Coronary artery (tissue), 2 donors: Measurements from ENCODE around the gene IPO5.

ENCODE experiments used
- DNase-seq: peaks from one replicate; pipeline ENCODE4 v3.0.0-alpha.2; 2017; ENCODE audit warnings: low spot score
- H3K27ac ChIP-seq, 2 donors: fragments of 200-600 bp; sonication (generic); one replicate each; pipeline ENCODE4 v1.5.1; 2016 to 2019
- H3K4me3 ChIP-seq: fragments of 200-600 bp; sonication (generic); 2 replicates; pipeline ENCODE4 v1.5.1; 2016; ENCODE audit warnings: mild to moderate bottlenecking, moderate library complexity
- TF ChIP-seq, protein P1 (sequence below): fragments of 200-600 bp; sonication (generic); IDR thresholded peaks from one replicate; pipeline ENCODE4 v1.5.1; 2019; ENCODE audit warnings: antibody characterized with exemption

IPO5 gene

DNA sequence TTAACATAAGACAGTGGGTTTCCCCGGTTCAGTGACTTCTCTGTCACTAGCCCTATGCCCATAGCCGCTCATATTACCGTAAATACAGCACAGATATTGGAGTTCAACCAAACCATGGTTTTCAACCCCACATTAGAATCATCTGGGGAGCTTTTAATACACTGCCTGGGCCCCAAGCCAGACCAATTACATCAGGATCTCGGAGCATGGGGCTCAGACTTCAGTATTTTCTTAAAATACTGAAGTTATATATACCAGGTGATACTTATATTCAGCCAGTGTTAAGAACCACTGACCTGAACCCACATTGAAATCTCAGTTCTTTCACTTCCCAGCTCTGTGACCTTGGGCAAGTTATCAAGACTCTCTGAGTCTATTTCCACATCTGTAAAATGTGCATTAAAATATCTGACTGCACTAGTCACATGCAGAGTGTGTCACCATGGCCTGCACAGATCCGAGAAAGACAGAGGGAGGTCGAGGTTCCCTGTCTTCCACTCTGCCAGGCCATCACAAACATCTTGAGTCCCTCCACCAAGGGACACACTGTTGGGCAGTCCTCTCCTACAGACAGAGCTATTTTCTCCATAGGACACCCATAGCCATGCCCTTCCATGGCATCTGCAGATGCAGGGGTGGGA is 32.2 kb upstream of the IPO5 start:
- no peak for DNase-seq
- TF ChIP-seq, protein P1, sequence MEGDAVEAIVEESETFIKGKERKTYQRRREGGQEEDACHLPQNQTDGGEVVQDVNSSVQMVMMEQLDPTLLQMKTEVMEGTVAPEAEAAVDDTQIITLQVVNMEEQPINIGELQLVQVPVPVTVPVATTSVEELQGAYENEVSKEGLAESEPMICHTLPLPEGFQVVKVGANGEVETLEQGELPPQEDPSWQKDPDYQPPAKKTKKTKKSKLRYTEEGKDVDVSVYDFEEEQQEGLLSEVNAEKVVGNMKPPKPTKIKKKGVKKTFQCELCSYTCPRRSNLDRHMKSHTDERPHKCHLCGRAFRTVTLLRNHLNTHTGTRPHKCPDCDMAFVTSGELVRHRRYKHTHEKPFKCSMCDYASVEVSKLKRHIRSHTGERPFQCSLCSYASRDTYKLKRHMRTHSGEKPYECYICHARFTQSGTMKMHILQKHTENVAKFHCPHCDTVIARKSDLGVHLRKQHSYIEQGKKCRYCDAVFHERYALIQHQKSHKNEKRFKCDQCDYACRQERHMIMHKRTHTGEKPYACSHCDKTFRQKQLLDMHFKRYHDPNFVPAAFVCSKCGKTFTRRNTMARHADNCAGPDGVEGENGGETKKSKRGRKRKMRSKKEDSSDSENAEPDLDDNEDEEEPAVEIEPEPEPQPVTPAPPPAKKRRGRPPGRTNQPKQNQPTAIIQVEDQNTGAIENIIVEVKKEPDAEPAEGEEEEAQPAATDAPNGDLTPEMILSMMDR: no peak
- Histone ChIP-seq H3K27ac (no peak overlapping the region), H3K4me3 (no peak overlapping the region)

DNA sequence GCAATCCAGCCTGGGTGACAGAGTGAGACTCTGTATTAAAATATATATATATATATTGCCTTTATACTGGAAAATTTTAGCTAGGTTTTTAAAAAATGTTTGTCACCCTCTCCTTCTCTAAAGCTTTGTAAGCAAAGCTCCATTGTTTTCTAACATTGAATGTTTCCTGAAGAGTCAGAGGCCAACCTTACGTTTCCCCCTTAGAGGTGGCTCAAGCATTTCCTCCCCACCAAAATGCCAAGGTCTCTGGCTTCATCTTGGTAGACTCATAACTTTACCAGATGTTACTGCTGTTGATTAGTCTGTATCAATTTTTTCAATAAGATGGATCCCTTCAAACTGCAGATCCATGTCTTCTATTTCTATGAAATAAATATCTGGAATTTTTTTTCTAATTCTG is 25.2 kb upstream of the IPO5 start:
- H3K4me3 ChIP-seq: no peak overlapping the region
- TF ChIP-seq, protein P1: no peak
- no peak for DNase-seq
- H3K27ac ChIP-seq: no peak overlapping the region

DNA sequence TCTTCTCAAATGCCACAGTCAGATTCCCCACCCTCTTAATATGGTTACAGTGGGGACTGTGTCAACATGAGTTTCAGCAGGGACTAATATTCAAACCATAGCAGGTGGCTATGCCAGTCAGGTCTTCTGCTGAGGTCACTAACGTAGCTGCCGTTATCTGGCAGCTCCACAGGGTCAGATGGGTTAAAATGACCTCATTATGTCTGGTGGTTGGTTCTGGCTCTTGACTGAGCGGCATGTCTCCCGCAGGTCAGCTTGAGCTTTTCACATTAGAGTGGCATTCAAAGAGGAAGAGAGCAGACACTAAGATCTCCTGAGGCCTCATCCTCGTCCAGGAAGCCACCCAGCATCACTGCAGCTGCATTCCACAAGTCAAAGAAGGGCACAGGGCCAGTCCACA is 21.4 kb upstream of the IPO5 start:
- DNase-seq: no peak
- no peak overlapping the region for H3K27ac ChIP-seq
- no peak overlapping the region for H3K4me3 ChIP-seq
- TF ChIP-seq, protein P1: no peak

DNA sequence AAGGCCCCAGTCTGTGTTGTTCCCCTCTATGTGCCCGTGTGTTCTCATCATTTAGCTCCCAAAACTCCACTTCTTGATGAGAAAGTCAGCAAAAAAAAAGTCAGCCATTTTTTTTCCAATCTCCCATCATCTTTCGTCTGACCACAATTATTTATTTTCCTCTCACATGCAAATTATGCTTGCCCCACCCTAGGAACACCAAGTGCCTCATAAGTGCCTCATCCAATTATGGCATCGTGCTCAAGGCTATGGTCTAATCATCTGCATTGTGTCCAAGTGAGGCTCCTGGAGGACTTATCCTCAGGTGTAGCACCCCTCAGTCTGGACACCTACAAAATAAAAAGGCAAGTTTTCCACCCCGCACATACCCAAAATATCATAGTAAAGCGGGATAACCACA is 20.8 kb upstream of the IPO5 start:
- TF ChIP-seq, protein P1: no peak
- H3K27ac ChIP-seq: no peak overlapping the region
- DNase-seq: no peak
- no peak overlapping the region for H3K4me3 ChIP-seq

DNA sequence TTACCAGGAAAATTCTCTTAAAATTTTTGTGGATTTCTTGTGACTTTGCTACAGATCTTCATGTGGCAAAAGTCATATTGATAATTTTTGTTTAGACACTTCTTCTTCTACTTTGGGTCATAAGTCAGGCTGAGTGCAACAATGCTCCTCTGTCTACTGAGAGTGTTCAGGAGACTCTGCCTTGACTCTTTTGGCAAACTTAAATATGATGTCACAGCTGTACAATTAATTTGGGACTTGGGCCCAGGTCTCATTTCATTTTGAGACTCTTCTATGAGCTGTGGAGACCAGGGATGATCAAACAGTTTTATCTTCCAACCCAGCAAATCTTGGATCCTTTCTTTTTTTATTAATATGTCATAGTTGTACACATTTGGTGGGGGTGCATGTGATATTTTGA is 19.7 kb upstream of the IPO5 start:
- no peak for DNase-seq
- TF ChIP-seq, protein P1: no peak
- H3K27ac ChIP-seq: no peak overlapping the region
- no peak overlapping the region for H3K4me3 ChIP-seq

DNA sequence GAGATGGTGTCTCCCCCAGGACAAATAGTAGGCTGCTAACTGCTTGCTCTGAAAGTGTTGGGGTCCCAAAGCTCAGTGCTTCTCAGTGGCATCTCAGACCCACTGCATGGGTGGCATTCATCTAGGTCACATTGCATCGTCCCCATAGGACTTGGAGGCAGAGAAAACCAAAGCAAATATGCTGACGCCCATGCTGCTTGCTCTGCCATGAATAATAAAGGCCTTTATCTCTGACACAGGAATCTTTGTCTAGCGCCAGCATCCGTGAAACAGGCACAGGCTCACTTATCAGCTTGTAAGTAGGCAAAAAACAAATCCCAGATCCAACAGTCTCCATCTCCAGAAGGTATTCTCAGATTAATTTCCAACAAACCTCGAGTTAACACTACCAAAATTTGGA is 18.9 kb upstream of the IPO5 start:
- Histone ChIP-seq H3K27ac (no peak overlapping the region), H3K4me3 (peak overlapping the region; percentile 28)
- DNase-seq: no peak
- TF ChIP-seq, protein P1: no peak

DNA sequence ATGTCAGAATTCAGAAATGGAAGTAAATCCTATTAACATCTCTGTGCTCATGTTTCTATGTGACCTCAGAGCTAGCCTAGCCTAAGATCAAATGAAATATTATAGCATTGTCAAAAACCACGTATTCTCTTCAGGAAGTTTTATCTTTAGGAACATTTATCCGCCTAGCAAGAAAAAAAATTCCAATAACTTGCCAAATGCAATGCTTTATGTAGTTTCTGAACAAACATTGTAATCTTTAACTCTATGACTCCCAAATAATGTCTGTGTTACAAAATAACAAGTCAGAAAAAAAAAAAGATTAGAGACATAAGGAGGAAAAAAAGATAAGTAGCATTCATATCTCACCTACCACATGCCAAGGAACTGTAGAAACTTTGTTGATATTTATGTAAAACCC is 18.4 kb upstream of the IPO5 start:
- Histone ChIP-seq H3K27ac (no peak overlapping the region), H3K4me3 (no peak overlapping the region)
- TF ChIP-seq, protein P1: no peak
- no peak for DNase-seq
